Measurements from ENCODE around the gene MGARP.

The MGARP gene

GRCh38 chr4:139245590-139245989 is 34.4 kb downstream of the MGARP start:
- DNase-seq (ENCODE audit: low read depth in 2 of 2), result peak; percentile 40 to 71
- no peak overlapping the region for H3K4me3 ChIP-seq (replicated peaks in 1 of 2; ENCODE audit: low read depth in 2 of 2, low read length in 2 of 2)
- no peak for TF ChIP-seq CTCF (IDR thresholded peaks at IDR 0.05; ENCODE audit: low read depth, low read length)

- peak; percentile 94 to 98 for DNase-seq (ENCODE audit: low read depth in 2 of 2)
- no peak overlapping the region for H3K4me3 ChIP-seq (replicated peaks in 1 of 2; ENCODE audit: low read depth in 2 of 2, low read length in 2 of 2)
- TF ChIP-seq CTCF (IDR thresholded peaks at IDR 0.05; ENCODE audit: low read depth, low read length), result no peak
These were observed 36.3 kb downstream of the MGARP start for GRCh38 chr4:139243448-139244365.

- peak; percentile 38 to 86 for DNase-seq (ENCODE audit: low read depth in 2 of 2)
- no peak for TF ChIP-seq CTCF (IDR thresholded peaks at IDR 0.05; ENCODE audit: low read depth, low read length)
- no peak overlapping the region for H3K4me3 ChIP-seq (replicated peaks in 1 of 2; ENCODE audit: low read depth in 2 of 2, low read length in 2 of 2)
These were observed 37.4 kb downstream of the MGARP start for GRCh38 chr4:139242511-139243051.

- no peak for DNase-seq (ENCODE audit: low read depth in 2 of 2)
- H3K4me3 ChIP-seq (replicated peaks in 1 of 2; ENCODE audit: low read depth in 2 of 2, low read length in 2 of 2), result no peak overlapping the region
- no peak for TF ChIP-seq CTCF (IDR thresholded peaks at IDR 0.05; ENCODE audit: low read depth, low read length)
These were observed 38.3 kb downstream of the MGARP start for GRCh38 chr4:139241784-139242151.

GRCh38 chr4:139241086-139241783 is 38.8 kb downstream of the MGARP start:
- H3K4me3 ChIP-seq (replicated peaks in 1 of 2; ENCODE audit: low read depth in 2 of 2, low read length in 2 of 2), result no peak overlapping the region
- TF ChIP-seq CTCF (IDR thresholded peaks at IDR 0.05; ENCODE audit: low read depth, low read length), result no peak
- DNase-seq (ENCODE audit: low read depth in 2 of 2), result no peak

GRCh38 chr4:139239127-139239772 is 40.8 kb downstream of the MGARP start:
- DNase-seq (ENCODE audit: low read depth in 2 of 2), result no peak
- H3K4me3 ChIP-seq (replicated peaks in 1 of 2; ENCODE audit: low read depth in 2 of 2, low read length in 2 of 2), result no peak overlapping the region
- no peak for TF ChIP-seq CTCF (IDR thresholded peaks at IDR 0.05; ENCODE audit: low read depth, low read length)
